Fibroblast of lung (primary cell): ENCODE results near the gene GTPBP2.

Experiments used
- CTCF ChIP-seq, 2 donors: IDR thresholded peaks in 1 of 2; conservative IDR thresholded peaks in 1 of 2; 1 replicate in 1 of 2; 2 replicates in 1 of 2; pipeline ENCODE4 v1.5.1; 2011 to 2012; ENCODE audit warnings: low read length in 2 of 2, control low read depth in 1 of 2, inconsistent platforms in 1 of 2, low read depth in 1 of 2, mild to moderate bottlenecking in 1 of 2
- EZH2 ChIP-seq: IDR thresholded peaks from 2 replicates; pipeline ENCODE4 v1.5.1; 2012; ENCODE audit warnings: low read length, control low read depth, mild to moderate bottlenecking; ENCODE audit errors: missing control alignments

GRCh38 chr6:43648248-43648647 is 19.2 kb upstream of the GTPBP2 start:
- TF ChIP-seq CTCF (conservative IDR thresholded peaks at IDR 0.05 in 1 of 2, IDR thresholded peaks at IDR 0.05 in 1 of 2; ENCODE audit: low read depth in 1 of 2, low read length in 2 of 2) (no peak), EZH2 (no peak)
